GM12872 (cell line): Measurements from ENCODE around the gene MXRA8.

Source experiments
- CTCF ChIP-seq: IDR thresholded peaks from 3 replicates; pipeline ENCODE4 v1.5.1; 2011; ENCODE audit warnings: low read depth, mild to moderate bottlenecking, low read length, moderate library complexity; ENCODE audit not compliant: insufficient read depth

The MXRA8 gene

DNA sequence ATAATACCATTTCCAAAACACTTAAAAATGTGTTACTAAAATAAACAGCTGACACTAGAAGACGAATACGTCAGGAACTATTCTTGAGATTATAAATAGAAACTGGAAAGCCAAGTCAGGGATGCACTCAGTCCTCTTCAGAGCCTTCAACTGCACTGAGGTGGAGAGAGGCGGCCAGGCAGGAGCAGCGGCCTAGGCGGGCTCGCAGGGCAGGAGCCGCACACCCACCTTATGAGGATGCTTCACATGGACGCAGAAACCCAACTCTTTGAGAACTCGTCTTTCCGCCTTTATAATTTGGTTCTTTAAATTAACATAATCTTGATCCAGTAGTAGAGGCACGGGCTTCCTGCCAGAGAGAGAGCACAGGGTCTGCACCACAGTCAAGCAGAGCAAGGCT lies 36.8 kb upstream of the MXRA8 start:
- TF ChIP-seq CTCF, result no peak

GRCh38 chr1:1394116-1394515 lies 35.8 kb upstream of the MXRA8 start:
- no peak for TF ChIP-seq CTCF

DNA sequence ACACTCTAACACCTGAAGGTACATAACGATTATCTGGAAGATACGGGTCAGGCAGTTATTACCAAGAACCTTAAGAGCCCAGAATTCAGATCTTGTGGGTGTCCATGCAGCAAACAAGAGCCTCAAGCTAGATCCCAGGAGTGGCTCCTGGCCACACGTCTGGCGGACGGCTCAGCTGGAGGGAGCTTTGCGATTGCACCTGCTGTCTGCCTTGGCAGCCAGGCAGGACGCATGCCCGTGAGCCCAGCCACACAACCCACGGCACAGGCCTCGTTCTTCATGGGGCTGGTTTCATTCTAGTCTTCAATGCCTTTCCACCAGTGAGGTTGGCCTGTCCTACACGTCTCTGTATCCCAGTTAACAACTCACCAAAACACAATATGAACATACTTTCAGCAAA lies 35.1 kb upstream of the MXRA8 start:
- TF ChIP-seq CTCF, result no peak

DNA sequence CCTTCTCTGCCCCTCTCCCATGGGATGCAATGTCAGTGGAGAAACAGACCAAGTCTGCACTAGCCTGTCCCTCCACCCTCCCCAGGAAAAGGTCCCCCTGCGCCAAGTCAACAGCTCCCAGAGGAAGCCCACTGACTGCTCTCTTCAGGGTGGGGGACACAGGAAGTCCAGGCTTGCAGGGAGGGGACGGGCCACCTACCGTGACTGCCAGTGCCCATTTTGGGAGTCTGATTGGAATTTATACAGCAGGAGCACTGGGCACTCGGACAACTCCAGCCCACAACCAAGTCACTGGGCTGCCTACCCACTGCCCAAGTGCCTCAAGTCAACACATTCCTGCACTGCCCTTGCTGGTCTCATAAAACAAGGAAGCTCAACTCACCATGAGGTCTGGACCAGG lies 34.7 kb upstream of the MXRA8 start:
- TF ChIP-seq CTCF, result no peak

DNA sequence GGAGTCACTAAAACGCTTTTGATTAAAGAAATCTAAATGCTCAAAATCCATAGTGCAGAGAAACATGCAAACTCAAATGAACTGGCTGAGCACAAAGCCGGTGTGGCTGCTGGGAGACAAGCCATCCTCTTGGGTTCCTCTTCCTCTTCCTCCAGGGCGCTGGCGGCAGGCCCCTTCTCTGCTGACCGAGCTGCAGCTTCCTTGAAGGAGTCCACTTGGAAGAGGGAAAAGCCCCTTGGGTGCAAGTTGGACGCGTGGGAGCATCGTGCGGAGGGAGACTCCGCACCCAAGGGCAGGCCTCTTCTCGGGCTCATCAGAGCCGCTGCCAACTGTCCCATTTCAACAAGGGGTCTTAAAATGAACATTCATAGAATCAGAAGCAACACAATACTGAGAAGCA lies 32.9 kb upstream of the MXRA8 start:
- TF ChIP-seq CTCF, result no peak

DNA sequence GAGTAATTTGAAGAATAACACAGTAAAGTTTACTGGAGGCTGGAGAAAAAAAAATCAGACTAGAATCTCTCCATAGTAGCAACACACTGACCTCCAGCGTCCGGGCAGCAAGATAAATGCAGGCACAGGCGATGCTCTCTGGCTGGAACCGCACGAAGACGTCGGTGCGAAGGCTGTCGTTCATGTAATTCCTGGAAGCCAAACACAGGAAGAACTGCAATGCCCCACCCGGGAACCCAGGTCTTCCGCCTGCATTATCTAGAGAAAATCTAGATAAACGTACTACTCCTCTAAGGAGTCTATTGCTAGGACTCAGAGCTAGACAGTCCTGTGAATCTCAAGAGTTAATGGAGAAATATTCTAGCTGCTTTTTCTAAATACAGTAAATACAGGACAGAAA lies 32.3 kb upstream of the MXRA8 start:
- TF ChIP-seq CTCF, result no peak

DNA sequence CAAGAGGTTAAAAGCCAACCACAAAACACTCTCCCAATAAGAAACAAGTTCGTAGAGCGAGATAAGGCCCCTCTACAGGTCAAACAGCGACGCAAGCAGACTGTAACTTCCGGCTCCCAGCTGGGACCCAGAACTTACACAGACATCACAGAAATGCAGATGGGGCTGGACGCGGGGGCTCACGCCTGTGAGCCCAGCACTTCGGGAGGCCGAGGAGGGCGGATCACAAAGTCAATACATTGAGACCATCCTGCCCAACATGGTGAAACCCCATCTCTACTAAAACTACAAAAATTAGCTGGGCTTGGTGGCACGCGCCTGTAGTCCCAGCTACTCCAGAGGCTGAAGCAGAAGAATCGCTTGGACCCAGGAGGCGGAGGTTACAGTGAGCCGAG lies 29.7 kb upstream of the MXRA8 start:
- no peak for TF ChIP-seq CTCF
